ENCODE results near the gene JUNB.

Gene JUNB

DNA sequence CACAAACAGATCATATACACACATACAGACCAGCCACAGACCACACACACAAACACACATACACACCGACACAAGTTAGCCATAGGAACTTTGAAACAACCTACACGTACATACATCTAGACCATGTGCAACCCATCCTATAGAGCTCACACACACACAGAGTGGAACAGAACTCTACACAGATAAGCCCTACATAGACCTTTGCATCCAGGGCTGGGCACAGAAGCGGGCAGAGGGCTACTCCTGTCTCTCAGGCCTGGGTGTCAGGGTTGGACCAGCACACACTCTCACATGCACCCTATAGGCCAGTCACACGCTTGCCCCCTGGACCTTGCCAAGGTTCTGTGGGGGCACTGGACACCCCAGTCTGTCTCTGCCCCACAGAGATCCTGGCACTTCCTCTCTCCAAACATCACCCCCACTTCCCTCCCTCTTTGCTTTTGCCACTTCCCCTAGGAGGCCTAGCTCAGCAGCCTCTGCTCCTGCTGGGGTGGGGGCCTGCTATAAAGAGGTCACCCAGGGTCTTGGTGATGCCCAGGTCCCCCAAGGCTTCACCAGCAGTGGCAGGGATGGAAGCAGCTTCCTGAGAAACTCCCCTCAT is 5.8 kb upstream of the JUNB start:
- TF ChIP-seq TOX (CRISPR knock-in tag; IDR thresholded peaks at IDR 0.05; ENCODE audit: borderline replicate concordance) (no peak), PPARA (CRISPR knock-in tag; IDR thresholded peaks at IDR 0.05; ENCODE audit: borderline replicate concordance) (no peak), GLIS3 (CRISPR knock-in tag; IDR thresholded peaks at IDR 0.05) (no peak), SNAI2 (CRISPR knock-in tag; IDR thresholded peaks at IDR 0.05) (no peak), ZNF70 (CRISPR knock-in tag; IDR thresholded peaks at IDR 0.05) (no peak)
- TF ChIP-seq, protein P1, sequence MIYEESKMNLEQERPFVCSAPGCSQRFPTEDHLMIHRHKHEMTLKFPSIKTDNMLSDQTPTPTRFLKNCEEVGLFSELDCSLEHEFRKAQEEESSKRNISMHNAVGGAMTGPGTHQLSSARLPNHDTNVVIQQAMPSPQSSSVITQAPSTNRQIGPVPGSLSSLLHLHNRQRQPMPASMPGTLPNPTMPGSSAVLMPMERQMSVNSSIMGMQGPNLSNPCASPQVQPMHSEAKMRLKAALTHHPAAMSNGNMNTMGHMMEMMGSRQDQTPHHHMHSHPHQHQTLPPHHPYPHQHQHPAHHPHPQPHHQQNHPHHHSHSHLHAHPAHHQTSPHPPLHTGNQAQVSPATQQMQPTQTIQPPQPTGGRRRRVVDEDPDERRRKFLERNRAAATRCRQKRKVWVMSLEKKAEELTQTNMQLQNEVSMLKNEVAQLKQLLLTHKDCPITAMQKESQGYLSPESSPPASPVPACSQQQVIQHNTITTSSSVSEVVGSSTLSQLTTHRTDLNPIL (CRISPR knock-in tag; IDR thresholded peaks at IDR 0.05; ENCODE audit: low read depth) = no peak
- ATAC-seq = no peak

DNA sequence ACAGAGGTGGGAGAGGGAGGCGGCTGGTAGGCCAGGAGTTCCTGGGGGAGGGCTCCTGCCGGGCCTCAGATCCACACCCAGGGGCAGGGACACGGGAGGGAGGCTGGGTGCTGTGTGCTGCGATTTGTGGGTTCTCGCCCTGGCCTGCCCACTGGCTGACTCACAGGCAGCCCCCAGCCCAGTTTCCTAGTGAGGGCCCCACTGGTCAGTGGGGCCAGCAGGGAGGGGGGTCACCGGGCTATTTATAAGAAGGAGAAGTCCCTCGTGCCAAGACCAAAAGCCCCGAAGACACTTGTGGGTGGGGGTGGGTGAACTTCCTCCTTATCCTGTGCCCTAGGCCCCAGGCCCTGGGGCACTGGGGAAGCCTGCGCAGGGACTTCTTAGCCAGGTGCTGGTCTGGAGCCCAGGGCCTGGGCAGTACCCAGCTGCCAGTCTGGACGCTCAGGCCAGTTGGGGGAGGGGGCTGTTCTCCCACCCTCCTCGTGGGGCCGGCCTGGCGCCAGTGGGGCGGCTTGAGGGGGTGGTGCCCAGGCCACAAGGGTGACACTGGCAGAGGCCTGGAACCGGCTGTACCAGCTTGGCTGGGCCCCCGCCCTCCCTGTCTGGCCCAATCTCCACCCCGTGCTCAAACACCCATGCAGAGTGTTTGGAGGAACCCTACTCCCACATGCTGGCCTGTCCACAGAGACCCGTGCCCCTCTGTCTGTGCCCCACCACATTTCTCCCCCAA is 5.0 kb upstream of the JUNB start:
- TF ChIP-seq TOX (CRISPR knock-in tag; IDR thresholded peaks at IDR 0.05; ENCODE audit: borderline replicate concordance) = no peak
- TF ChIP-seq CSRNP3 (CRISPR knock-in tag; IDR thresholded peaks at IDR 0.05) = no peak
- TF ChIP-seq TCF4 (CRISPR knock-in tag; IDR thresholded peaks at IDR 0.05; ENCODE audit: borderline replicate concordance) = no peak
- no peak for TF ChIP-seq BACH2 (CRISPR knock-in tag; IDR thresholded peaks at IDR 0.05; ENCODE audit: borderline replicate concordance)
- TF ChIP-seq ZC3H10 (CRISPR knock-in tag; IDR thresholded peaks at IDR 0.05) = no peak
- TF ChIP-seq ISL1 (CRISPR knock-in tag; IDR thresholded peaks at IDR 0.05) = no peak
- TF ChIP-seq GLIS3 (CRISPR knock-in tag; IDR thresholded peaks at IDR 0.05) = no peak
- no peak for ATAC-seq

GRCh38 chr19:12786952-12787351 is 4.3 kb upstream of the JUNB start:
- TF ChIP-seq ZNF70 (CRISPR knock-in tag; IDR thresholded peaks at IDR 0.05) (no peak), ZFP3 (CRISPR knock-in tag; IDR thresholded peaks at IDR 0.05) (no peak), OSR1 (CRISPR knock-in tag; IDR thresholded peaks at IDR 0.05) (no peak), TOX (CRISPR knock-in tag; IDR thresholded peaks at IDR 0.05; ENCODE audit: borderline replicate concordance) (no peak), BACH2 (CRISPR knock-in tag; IDR thresholded peaks at IDR 0.05; ENCODE audit: borderline replicate concordance) (no peak), ZNF565 (CRISPR knock-in tag; conservative IDR thresholded peaks at IDR 0.05; ENCODE audit: low read depth) (no peak), GLIS3 (CRISPR knock-in tag; IDR thresholded peaks at IDR 0.05) (no peak), ESRRG (CRISPR knock-in tag; IDR thresholded peaks at IDR 0.05) (no peak), CSRNP3 (CRISPR knock-in tag; IDR thresholded peaks at IDR 0.05) (no peak), CSDC2 (CRISPR knock-in tag; IDR thresholded peaks at IDR 0.05) (no peak), TCF4 (CRISPR knock-in tag; IDR thresholded peaks at IDR 0.05; ENCODE audit: borderline replicate concordance) (no peak), RARB (CRISPR knock-in tag; IDR thresholded peaks at IDR 0.05) (no peak), ISL1 (CRISPR knock-in tag; IDR thresholded peaks at IDR 0.05) (no peak), ARNTL (CRISPR knock-in tag; IDR thresholded peaks at IDR 0.05; ENCODE audit: borderline replicate concordance, low read depth) (no peak), ZNF8 (CRISPR knock-in tag; IDR thresholded peaks at IDR 0.05) (no peak), ZC3H10 (CRISPR knock-in tag; IDR thresholded peaks at IDR 0.05) (no peak)
- TF ChIP-seq, protein P2, sequence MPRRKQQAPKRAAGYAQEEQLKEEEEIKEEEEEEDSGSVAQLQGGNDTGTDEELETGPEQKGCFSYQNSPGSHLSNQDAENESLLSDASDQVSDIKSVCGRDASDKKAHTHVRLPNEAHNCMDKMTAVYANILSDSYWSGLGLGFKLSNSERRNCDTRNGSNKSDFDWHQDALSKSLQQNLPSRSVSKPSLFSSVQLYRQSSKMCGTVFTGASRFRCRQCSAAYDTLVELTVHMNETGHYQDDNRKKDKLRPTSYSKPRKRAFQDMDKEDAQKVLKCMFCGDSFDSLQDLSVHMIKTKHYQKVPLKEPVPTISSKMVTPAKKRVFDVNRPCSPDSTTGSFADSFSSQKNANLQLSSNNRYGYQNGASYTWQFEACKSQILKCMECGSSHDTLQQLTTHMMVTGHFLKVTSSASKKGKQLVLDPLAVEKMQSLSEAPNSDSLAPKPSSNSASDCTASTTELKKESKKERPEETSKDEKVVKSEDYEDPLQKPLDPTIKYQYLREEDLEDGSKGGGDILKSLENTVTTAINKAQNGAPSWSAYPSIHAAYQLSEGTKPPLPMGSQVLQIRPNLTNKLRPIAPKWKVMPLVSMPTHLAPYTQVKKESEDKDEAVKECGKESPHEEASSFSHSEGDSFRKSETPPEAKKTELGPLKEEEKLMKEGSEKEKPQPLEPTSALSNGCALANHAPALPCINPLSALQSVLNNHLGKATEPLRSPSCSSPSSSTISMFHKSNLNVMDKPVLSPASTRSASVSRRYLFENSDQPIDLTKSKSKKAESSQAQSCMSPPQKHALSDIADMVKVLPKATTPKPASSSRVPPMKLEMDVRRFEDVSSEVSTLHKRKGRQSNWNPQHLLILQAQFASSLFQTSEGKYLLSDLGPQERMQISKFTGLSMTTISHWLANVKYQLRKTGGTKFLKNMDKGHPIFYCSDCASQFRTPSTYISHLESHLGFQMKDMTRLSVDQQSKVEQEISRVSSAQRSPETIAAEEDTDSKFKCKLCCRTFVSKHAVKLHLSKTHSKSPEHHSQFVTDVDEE (CRISPR knock-in tag; IDR thresholded peaks at IDR 0.05) = no peak
- TF ChIP-seq, protein P1 (CRISPR knock-in tag; IDR thresholded peaks at IDR 0.05; ENCODE audit: low read depth) = no peak
- TF ChIP-seq, protein P3, sequence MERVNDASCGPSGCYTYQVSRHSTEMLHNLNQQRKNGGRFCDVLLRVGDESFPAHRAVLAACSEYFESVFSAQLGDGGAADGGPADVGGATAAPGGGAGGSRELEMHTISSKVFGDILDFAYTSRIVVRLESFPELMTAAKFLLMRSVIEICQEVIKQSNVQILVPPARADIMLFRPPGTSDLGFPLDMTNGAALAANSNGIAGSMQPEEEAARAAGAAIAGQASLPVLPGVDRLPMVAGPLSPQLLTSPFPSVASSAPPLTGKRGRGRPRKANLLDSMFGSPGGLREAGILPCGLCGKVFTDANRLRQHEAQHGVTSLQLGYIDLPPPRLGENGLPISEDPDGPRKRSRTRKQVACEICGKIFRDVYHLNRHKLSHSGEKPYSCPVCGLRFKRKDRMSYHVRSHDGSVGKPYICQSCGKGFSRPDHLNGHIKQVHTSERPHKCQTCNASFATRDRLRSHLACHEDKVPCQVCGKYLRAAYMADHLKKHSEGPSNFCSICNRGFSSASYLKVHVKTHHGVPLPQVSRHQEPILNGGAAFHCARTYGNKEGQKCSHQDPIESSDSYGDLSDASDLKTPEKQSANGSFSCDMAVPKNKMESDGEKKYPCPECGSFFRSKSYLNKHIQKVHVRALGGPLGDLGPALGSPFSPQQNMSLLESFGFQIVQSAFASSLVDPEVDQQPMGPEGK (CRISPR knock-in tag; IDR thresholded peaks at IDR 0.05; ENCODE audit: borderline replicate concordance) = no peak
- no peak for ATAC-seq
